Thyroid gland (tissue), 4 donors: Measurements from ENCODE around the gene PSMG3. TPM values are rescaled to one million over a fixed set of nuclear protein-coding genes. Genes with fewer than 3 reads are reported as not detected.
A peak's percentile ranks its signal among the peaks of the same experiment; 100 is the strongest.

Experiments used
- DNase-seq, 2 donors: peaks; one replicate each; pipeline ENCODE4 v3.0.0-alpha.2; 2019
- H3K27ac ChIP-seq, 3 donors: fragments of 200-600 bp; sonication (generic); 1 replicate in 2 of 3; 2 replicates in 1 of 3; pipeline ENCODE4 v1.5.1; 2016 to 2019; ENCODE audit warnings: mild to moderate bottlenecking in 1 of 3, moderate library complexity in 1 of 3
- H3K27me3 ChIP-seq: fragments of 200-600 bp; sonication (generic); one replicate; pipeline ENCODE4 v1.5.1; 2019
- H3K36me3 ChIP-seq, 2 donors: fragments of 200-600 bp; sonication (generic); one replicate each; pipeline ENCODE4 v1.5.1; 2016 to 2019
- H3K4me1 ChIP-seq, 2 donors: fragments of 200-600 bp; sonication (generic); one replicate each; pipeline ENCODE4 v1.5.1; 2017 to 2019
- H3K4me3 ChIP-seq, 3 donors: fragments of 200-600 bp; sonication (generic); replicated peaks in 1 of 3; 1 replicate in 2 of 3; 2 replicates in 1 of 3; pipeline ENCODE4 v1.5.1; 2016; ENCODE audit warnings: mild to moderate bottlenecking in 1 of 3
- H3K9me3 ChIP-seq: fragments of 200-600 bp; sonication (generic); one replicate; pipeline ENCODE4 v1.5.1; 2017
- CTCF ChIP-seq, 6 experiments: fragments of 200-600 bp in 3 of 6; fragments of 450-650 bp in 3 of 6; sonication (generic) in 3 of 6; IDR thresholded peaks; one replicate each; pipeline ENCODE4 v1.5.1; 2016 to 2019; ENCODE audit warnings: antibody characterized with exemption in 6 of 6, mild to moderate bottlenecking in 2 of 6, inconsistent platforms in 1 of 6, moderate library complexity in 1 of 6
- POLR2A ChIP-seq, 2 donors: fragments of 450-650 bp; IDR thresholded peaks; one replicate each; pipeline ENCODE4 v1.6.1; 2017; ENCODE audit warnings: antibody characterized with exemption in 2 of 2, mild to moderate bottlenecking in 2 of 2, moderate library complexity in 1 of 2
- WGBS, 2 donors: methylation state at CpG; one replicate each; pipeline ENCODE4 v1.1.5; 2017; 5-methylcytosine and 5-hydroxymethylcytosine counted together
- intact Hi-C: fragments of 100-400 bp; cut with DNase I; formaldehyde crosslinking; loops from one replicate; pipeline ENCODE4 v1.15.1; 2023
- total RNA-seq, 4 donors: library from RNA; depleted of rRNA; stranded (reverse); fragments of >200 nt; gene quantifications; one replicate each; pipeline ENCODE4 v1.2.3, GENCODE V29; 2016

The PSMG3 gene
- total RNA-seq, 4 donors from 2014 or later, result 28.1 to 65.6 (median 50.2) TPM

- 79 to 80% methylated on average over 9 of the region's 9 CpGs for WGBS, 2 donors
- Histone ChIP-seq H3K9me3 (no peaks in the 10 kb centered on the region), H3K36me3 (no peaks in the 10 kb centered on the region), H3K27ac (peak overlapping the region; percentile 86 to 96 (median 95)), H3K4me3 (peak overlapping the region in 1 of 3 donors; percentile 16), H3K4me1 (peaks cover 34 to 57% of the 10 kb centered on the region in 2 donors), H3K27me3 (no peaks in the 10 kb centered on the region)
- TF ChIP-seq CTCF (IDR thresholded peaks at IDR 0.05), result no peak
- no peak for TF ChIP-seq POLR2A (IDR thresholded peaks at IDR 0.05)
- intact Hi-C loops, result no loop called here
- no peak for DNase-seq
Observed at GRCh38 chr7:1533255-1533546, 36.6 kb downstream of the PSMG3 start.

- H3K9me3 ChIP-seq, result no peaks in the 10 kb centered on the region
- intact Hi-C loops, result no loop called here
- H3K27me3 ChIP-seq, result no peaks in the 10 kb centered on the region
- DNase-seq, result peak; percentile 52 to 53
- peaks cover 29 to 52% of the 10 kb centered on the region in 2 donors for H3K4me1 ChIP-seq
- 40 to 67% methylated on average over 29 to 36 of the region's 36 CpGs for WGBS, 2 donors
- H3K36me3 ChIP-seq, result no peaks in the 10 kb centered on the region
- TF ChIP-seq CTCF (IDR thresholded peaks at IDR 0.05) (no peak), POLR2A (IDR thresholded peaks at IDR 0.05) (peak in 1 of 2 donors; percentile 16)
- H3K27ac ChIP-seq, result peak overlapping the region; percentile 86 to 96 (median 95)
- H3K4me3 ChIP-seq, result peak overlapping the region in 2 of 3 donors; percentile 5 to 57
Observed at GRCh38 chr7:1532456-1533254, 37.2 kb downstream of the PSMG3 start.

DNA sequence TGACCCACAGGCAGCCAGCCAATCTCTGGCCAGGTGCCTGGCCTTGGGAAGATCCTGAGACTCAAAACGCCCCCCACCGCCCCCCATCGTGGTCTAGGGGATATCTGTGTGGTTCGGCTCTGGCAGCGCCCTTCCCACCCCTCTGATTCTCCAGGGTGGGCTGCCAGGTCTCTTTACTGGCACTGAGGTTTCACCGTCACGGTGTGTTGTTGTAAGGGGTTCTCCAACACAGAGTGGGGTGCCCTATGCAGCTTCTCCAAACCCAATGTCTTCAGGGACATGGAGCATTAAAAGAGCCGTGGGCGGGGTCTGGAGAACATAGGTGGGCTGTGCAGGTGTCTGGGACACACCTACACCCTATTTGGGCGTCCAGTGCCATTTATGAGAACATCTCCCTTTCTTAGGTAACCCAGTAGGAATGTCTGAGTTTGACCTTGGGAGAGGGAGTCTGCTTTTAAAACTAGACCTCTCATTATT lies 37.8 kb downstream of the PSMG3 start:
- no peaks in the 10 kb centered on the region for H3K36me3 ChIP-seq
- DNase-seq, result no peak
- no peaks in the 10 kb centered on the region for H3K9me3 ChIP-seq
- WGBS, 2 donors, result 25 to 32% methylated on average over 10 of the region's 10 CpGs
- TF ChIP-seq POLR2A (IDR thresholded peaks at IDR 0.05) (no peak), CTCF (IDR thresholded peaks at IDR 0.05) (no peak)
- intact Hi-C loops, result no loop called here
- peaks cover 26 to 50% of the 10 kb centered on the region in 2 donors for H3K4me1 ChIP-seq
- no peaks in the 10 kb centered on the region for H3K27me3 ChIP-seq
- peak overlapping the region; percentile 5 to 57 (median 27) for H3K4me3 ChIP-seq
- H3K27ac ChIP-seq, result peak overlapping the region; percentile 86 to 96 (median 95)

DNA sequence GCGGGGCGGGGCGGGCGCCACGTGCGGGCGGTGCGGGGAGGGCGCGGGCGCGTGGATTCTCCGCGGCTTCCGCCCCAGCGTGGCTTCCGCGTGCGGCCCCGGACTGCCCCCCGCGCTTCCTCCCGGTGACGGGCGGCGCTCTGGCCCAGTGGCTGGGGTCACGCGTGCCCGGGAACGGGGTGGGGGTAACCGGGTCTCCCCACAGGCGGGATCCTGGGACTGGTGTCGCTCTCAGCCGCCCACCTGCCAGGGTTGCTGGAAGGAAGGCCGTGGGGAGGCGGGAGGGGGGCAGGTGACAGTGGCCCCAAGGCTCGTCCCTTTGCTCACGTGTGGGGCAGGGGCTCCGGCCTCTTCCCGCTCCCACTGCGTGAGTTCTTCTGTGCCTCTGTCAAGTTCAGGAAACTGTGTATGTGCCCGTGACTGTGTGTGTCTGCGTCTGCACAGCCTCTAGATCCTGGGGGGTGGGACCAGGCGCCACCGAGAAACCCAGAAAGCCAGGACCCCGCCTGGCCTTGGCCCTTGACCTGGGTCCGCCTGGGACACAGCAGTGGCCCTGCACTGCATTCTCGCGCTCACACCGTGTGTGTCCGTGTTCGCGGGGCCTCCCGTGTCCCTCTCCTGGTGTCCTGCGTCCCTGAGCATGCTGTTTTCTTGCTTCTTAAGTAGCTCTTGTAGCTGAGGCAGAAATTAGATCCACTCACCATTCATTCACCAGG lies 38.4 kb downstream of the PSMG3 start:
- TF ChIP-seq CTCF (IDR thresholded peaks at IDR 0.05) (peak in 1 of 6 experiments; percentile 3), POLR2A (IDR thresholded peaks at IDR 0.05) (peak in 1 of 2 donors; percentile 71)
- H3K4me1 ChIP-seq, result peaks cover 20 to 44% of the 10 kb centered on the region in 2 donors
- H3K27ac ChIP-seq, result peak overlapping the region; percentile 86 to 96 (median 95)
- H3K4me3 ChIP-seq, result peak overlapping the region; percentile 27 to 57 (median 45)
- no peaks in the 10 kb centered on the region for H3K36me3 ChIP-seq
- H3K27me3 ChIP-seq, result no peaks in the 10 kb centered on the region
- intact Hi-C loops, result no loop called here
- H3K9me3 ChIP-seq, result no peaks in the 10 kb centered on the region
- 1 to 5% methylated on average over 16 to 21 of the region's 55 CpGs for WGBS, 2 donors
- DNase-seq, result peak; percentile 84 to 85

- Histone ChIP-seq H3K36me3 (no peaks in the 10 kb centered on the region), H3K4me3 (peak overlapping the region in 2 of 3 donors; percentile 27 to 57), H3K4me1 (peaks cover 19 to 39% of the 10 kb centered on the region in 2 donors), H3K27ac (peak overlapping the region; percentile 86 to 96 (median 95)), H3K27me3 (no peaks in the 10 kb centered on the region), H3K9me3 (no peaks in the 10 kb centered on the region)
- TF ChIP-seq POLR2A (IDR thresholded peaks at IDR 0.05), result no peak
- TF ChIP-seq CTCF (IDR thresholded peaks at IDR 0.05), result no peak
- intact Hi-C loops, result no loop called here
- no peak for DNase-seq
- no CpG with 5 or more reads among the region's 45 CpGs for WGBS, 2 donors
Observed at GRCh38 chr7:1530946-1531262, 38.9 kb downstream of the PSMG3 start.
